Fibroblast of villous mesenchyme (primary cell): ENCODE data around the gene ASB15. TPM values are rescaled to one million over a fixed set of nuclear protein-coding genes. Genes with fewer than 3 reads are reported as not detected.
A peak's percentile ranks its signal among the peaks of the same experiment; 100 is the strongest.
"Not testable (repeated sequence)": the region's sequence is repeated elsewhere in the genome, so short reads cannot be mapped to it uniquely, and the experiment has no call there.

ENCODE experiments used
- DNase-seq: peaks from one replicate; pipeline ENCODE4 v3.0.0-alpha.2; 2010; ENCODE audit warnings: low read depth
- H3K4me3 ChIP-seq: 2 replicates; pipeline ENCODE4 v1.5.1; 2011; ENCODE audit warnings: low read depth, mild to moderate bottlenecking, low read length
- total RNA-seq: library from RNA; depleted of rRNA; stranded (reverse); fragments of >200 nt; gene quantifications from 2 replicates; pipeline ENCODE4 v1.2.3, GENCODE V29; 2012
- TF ChIP-seq, protein P1 (sequence below): IDR thresholded peaks from 2 replicates; pipeline ENCODE4 v1.5.1; 2012; ENCODE audit warnings: low read depth, mild to moderate bottlenecking, low read length; ENCODE audit not compliant: insufficient read depth

The ASB15 gene
- total RNA-seq, result not detected in 2 replicates

DNA sequence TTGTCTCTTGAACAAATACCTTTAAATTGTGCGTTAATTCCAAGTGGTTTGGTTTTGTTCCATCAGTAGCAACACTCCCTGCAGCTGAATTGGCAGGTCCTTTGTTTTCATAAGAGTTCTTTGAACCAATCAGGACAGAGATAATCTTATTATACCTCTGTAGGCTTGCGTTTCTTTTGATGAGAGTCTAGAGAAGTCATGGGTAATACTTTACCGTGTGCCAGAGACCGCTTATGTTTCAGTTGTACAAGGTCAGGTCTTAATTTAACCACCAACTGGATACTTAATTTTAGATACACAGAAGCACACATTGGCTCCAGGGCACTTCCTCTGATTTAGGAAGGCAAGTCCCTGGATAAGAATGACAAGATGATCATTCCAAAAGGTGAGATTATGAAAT, at the start of gene ASB15:
TSS of gene ASB15 (plus strand) at position 292 of the 400 bp plus-strand sequence. CDS start 12,682 bp downstream, outside the sequence.
- DNase-seq, result no peak
- TF ChIP-seq, protein P1, sequence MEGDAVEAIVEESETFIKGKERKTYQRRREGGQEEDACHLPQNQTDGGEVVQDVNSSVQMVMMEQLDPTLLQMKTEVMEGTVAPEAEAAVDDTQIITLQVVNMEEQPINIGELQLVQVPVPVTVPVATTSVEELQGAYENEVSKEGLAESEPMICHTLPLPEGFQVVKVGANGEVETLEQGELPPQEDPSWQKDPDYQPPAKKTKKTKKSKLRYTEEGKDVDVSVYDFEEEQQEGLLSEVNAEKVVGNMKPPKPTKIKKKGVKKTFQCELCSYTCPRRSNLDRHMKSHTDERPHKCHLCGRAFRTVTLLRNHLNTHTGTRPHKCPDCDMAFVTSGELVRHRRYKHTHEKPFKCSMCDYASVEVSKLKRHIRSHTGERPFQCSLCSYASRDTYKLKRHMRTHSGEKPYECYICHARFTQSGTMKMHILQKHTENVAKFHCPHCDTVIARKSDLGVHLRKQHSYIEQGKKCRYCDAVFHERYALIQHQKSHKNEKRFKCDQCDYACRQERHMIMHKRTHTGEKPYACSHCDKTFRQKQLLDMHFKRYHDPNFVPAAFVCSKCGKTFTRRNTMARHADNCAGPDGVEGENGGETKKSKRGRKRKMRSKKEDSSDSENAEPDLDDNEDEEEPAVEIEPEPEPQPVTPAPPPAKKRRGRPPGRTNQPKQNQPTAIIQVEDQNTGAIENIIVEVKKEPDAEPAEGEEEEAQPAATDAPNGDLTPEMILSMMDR, result no peak
- H3K4me3 ChIP-seq, result no peak within 1 kb of the TSS

DNA sequence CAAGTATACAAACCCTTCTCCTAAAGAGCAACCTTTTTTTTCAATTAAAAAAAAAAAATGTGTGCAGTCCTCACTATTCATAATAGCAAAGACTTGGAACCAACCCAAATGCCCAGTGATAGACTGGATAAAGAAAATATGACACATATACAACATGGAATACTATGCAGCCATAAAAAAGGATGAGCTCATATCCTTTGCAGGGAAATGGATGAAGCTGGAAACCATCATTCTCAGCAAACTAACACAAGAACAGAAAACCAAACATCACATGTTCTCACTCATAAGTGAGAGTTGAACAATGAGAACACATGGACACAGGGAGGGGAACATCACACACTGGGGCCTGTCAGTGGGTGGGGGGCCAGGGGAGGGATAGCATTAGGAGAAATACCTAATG, 49.5 kb upstream of the ASB15 start:
- not testable (repeated sequence) for H3K4me3 ChIP-seq, DNase-seq

DNA sequence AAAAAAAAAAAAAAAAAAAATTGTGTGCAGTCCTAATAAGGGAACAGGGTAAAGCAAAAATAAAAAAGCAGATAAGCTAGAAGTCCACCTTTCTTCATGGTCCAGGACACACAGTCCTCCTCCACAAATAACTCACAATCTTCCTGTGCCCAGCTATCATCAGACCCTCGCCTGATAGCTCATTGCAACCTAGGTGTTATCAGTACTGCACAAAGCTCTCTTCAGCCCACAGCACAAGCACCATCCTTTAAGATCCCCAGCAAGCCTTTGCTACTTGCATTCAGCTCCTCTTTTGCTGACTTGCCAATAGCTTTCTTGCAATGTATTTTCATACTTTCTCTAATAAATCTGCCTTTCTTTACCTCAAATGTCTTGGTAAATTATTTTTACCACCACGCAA, 49.0 kb upstream of the ASB15 start:
- H3K4me3 ChIP-seq, result no peak overlapping the region
- no peak for DNase-seq
- TF ChIP-seq, protein P1, result no peak

DNA sequence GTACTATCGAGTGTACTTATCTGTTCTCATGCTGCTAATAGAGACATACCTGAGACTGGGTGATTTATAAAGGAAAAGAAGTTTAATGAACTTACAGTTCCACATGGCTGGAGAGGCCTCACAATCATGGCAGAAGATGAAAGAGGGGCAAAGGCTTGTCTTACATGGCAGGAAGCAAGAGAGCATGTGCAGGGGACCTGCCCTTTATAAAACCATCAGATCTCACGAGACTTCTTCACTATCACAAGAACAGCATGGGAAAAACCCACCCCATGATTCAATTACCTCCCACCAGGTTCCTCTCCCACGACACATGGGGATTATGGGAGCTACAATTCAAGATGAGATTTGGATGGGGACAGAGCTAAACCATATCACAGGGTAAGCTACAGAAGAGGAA, 48.5 kb upstream of the ASB15 start:
- DNase-seq, result no peak
- H3K4me3 ChIP-seq, result no peak overlapping the region
- TF ChIP-seq, protein P1, result no peak

DNA sequence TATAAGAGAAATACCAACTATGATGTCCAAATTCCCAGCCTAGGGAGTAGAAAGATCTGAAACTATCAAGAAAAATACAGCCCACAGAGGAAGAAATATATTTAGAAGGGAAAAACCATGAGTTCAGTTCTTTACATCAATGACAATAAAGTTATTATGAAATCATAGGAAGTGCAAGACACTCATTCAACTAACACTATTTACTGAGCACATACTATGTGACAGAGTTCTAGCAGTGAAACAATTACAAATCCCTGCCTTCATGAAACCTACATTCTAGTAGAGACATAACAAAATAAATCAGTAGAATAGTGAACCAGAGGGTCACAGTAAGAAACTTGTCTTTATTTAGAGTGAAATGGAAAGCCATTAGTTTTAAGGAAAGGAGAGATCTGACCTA, 46.1 kb upstream of the ASB15 start:
- TF ChIP-seq, protein P1, result no peak
- no peak for DNase-seq
- H3K4me3 ChIP-seq, result no peak overlapping the region

DNA sequence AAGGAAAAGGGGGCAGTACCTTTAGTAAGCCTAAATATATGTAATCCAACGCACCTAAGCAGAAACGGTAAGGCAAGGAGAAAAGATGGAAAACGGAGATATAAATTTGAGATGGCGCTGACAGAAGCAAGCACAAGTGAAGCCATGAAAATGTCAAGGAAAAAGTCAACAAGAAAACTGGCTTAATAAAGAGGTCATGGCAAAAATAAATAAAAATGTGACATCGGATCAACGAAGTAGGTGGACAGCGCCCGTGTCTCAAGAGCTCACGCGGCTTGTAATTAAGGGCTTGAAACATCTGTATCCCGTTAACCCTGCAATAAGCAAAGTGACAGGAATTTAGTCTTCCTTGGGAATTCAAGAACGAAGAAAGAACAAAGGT, 44.6 kb upstream of the ASB15 start:
- DNase-seq, result peak; percentile 51
- peak overlapping the region; percentile 75 for H3K4me3 ChIP-seq
- TF ChIP-seq, protein P1, result no peak

DNA sequence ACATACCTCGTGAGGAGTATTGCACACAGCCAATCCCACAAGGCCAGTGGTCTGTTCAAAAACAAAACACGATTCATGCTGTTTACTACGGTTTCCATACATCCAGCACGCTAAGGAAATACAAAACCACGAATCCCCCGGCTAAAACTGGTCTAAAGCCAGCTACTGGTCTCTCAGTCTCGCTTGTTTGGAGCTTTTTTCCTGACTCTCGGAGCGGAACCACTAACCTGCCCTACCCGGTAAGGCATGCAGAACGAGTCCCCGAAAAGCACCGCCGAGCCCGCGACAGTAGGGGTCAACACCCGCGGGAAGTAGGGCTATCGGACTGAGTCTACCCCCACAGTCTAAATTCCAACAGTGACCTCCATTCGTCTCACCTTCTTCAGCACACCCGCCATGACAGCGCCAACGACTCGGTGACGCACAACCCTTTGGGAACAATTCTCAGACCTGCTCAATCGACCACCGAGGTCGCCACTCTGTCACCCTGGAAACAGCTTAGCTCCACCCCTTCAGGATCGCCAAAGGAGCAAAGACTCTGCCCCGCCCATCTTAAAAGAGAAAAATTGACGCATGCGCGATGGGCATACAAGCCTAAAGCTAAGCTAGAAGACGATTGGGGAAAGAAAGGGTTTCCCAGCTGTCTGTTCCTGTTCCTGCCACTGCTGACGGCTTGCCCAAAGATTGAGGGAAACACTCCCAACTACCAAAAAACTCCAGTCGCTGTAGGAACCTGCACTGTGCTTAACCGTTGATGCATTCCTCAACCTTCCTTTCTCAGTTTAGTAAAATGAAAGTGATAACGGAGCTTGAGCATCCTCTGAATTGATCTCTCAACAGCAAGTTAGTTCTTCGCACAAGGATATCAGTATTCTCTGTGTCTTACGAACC, 44.0 kb upstream of the ASB15 start, which contains the start of gene NDUFA5:
TSS of gene NDUFA5 (minus strand) at position 421 of the 891 bp plus-strand sequence. CDS start at position 398, 23 bp downstream.
- peak; percentile 99 for DNase-seq
- H3K4me3 ChIP-seq, result peak within 1 kb of the TSS; percentile 75
- TF ChIP-seq, protein P1, result no peak
